GM19455 (cell line): ENCODE data around the gene FOXL2NB.

ENCODE experiments used
- ATAC-seq: cut with Tn5 transposase; IDR thresholded peaks from one replicate; pipeline ENCODE4 v1.9.1; 2021; ENCODE audit not compliant: unreplicated experiment

FOXL2NB gene

GRCh38 chr3:138987181-138987580, 40.2 kb downstream of the FOXL2NB start:
- no peak for ATAC-seq

GRCh38 chr3:138995706-138996105, 48.7 kb downstream of the FOXL2NB start:
- ATAC-seq = no peak
